HL-60 (cell line): Measurements from ENCODE around the gene SIL1.

ENCODE experiments used
- CTCF ChIP-seq: IDR thresholded peaks from one replicate; pipeline ENCODE4 v1.5.1; 2011; ENCODE audit warnings: low read length, control low read depth, inconsistent platforms; ENCODE audit not compliant: insufficient read depth
- GABPA ChIP-seq: IDR thresholded peaks from 2 replicates; pipeline ENCODE4 v1.6.1; 2012; ENCODE audit warnings: low read depth
- POLR2AphosphoS5 ChIP-seq: IDR thresholded peaks from 2 replicates; pipeline ENCODE4 v1.6.1; 2012; ENCODE audit warnings: low read depth
- TF ChIP-seq, protein P1 (sequence below): IDR thresholded peaks from 2 replicates; pipeline ENCODE4 v1.6.1; 2012; ENCODE audit warnings: low read depth; ENCODE audit not compliant: insufficient replicate concordance

- no peak for TF ChIP-seq CTCF
- TF ChIP-seq POLR2AphosphoS5 = no peak
- TF ChIP-seq, protein P1, sequence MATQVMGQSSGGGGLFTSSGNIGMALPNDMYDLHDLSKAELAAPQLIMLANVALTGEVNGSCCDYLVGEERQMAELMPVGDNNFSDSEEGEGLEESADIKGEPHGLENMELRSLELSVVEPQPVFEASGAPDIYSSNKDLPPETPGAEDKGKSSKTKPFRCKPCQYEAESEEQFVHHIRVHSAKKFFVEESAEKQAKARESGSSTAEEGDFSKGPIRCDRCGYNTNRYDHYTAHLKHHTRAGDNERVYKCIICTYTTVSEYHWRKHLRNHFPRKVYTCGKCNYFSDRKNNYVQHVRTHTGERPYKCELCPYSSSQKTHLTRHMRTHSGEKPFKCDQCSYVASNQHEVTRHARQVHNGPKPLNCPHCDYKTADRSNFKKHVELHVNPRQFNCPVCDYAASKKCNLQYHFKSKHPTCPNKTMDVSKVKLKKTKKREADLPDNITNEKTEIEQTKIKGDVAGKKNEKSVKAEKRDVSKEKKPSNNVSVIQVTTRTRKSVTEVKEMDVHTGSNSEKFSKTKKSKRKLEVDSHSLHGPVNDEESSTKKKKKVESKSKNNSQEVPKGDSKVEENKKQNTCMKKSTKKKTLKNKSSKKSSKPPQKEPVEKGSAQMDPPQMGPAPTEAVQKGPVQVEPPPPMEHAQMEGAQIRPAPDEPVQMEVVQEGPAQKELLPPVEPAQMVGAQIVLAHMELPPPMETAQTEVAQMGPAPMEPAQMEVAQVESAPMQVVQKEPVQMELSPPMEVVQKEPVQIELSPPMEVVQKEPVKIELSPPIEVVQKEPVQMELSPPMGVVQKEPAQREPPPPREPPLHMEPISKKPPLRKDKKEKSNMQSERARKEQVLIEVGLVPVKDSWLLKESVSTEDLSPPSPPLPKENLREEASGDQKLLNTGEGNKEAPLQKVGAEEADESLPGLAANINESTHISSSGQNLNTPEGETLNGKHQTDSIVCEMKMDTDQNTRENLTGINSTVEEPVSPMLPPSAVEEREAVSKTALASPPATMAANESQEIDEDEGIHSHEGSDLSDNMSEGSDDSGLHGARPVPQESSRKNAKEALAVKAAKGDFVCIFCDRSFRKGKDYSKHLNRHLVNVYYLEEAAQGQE = no peak
- no peak for TF ChIP-seq GABPA
Observed at GRCh38 chr5:139124774-139125520, 73.2 kb downstream of the SIL1 start.
